Measurements from ENCODE around the gene ATRIP. TPM values are rescaled to one million over a fixed set of nuclear protein-coding genes. Genes with fewer than 3 reads are reported as not detected.
A peak's percentile ranks its signal among the peaks of the same experiment; 100 is the strongest.

The ATRIP gene
- polyA plus RNA-seq, 1 of the 3 experiments (the other 2 are of a cell fraction), result 5.6 TPM

- H3K36me3 ChIP-seq (replicated peaks in 1 of 2; ENCODE audit: control insufficient read depth in 1 of 2, insufficient read depth in 2 of 2, low read length in 1 of 2), result peaks cover 0 to 79% of the 10 kb centered on the region in 2 experiments
- no peak overlapping the region for H3K27ac ChIP-seq (ENCODE audit: low read depth in 2 of 2, low read length in 1 of 2)
- H3K9me3 ChIP-seq, result no peaks in the 10 kb centered on the region
- no peaks in the 10 kb centered on the region for H4K20me1 ChIP-seq (ENCODE audit: insufficient read depth)
- H3K79me2 ChIP-seq (ENCODE audit: insufficient read depth), result no peaks in the 10 kb centered on the region
- peak; percentile 31 for DNase-seq
- H3K4me2 ChIP-seq, result no peak overlapping the region
- ChIA-PET POLR2A (interaction anchor here (1.0 kb wide), 1 partner anchor 13 kb away, joined by 4 read pairs; no protein-coding TSS in a partner anchor), CTCF (interaction anchor here (1.2 to 14.1 kb wide), 4 partner anchors 13 to 31 kb away, joined by 3 to 156 read pairs (median 8); partner anchors contain the start of gene ATRIP)
- no peak overlapping the region for H3K9ac ChIP-seq
- no peaks in the 10 kb centered on the region for H3F3A ChIP-seq (replicated peaks; ENCODE audit: insufficient read depth)
- H3K4me3 ChIP-seq (ENCODE audit: low read depth in 2 of 2, low read length in 1 of 2), result no peak overlapping the region
- H2AFZ ChIP-seq (ENCODE audit: low read depth), result no peak overlapping the region
- H3K9me2 ChIP-seq, result no peaks in the 10 kb centered on the region
- H3K27me3 ChIP-seq (ENCODE audit: insufficient read depth), result no peaks in the 10 kb centered on the region
- no peak for TF ChIP-seq FOSL2 (IDR thresholded peaks at IDR 0.05; ENCODE audit: borderline replicate concordance, low read depth)
- TF ChIP-seq MEF2A (IDR thresholded peaks at IDR 0.05; ENCODE audit: borderline replicate concordance, low read depth), result no peak
- no peak for TF ChIP-seq GATA2 (CRISPR knock-in tag; IDR thresholded peaks at IDR 0.05)
- TF ChIP-seq CTCF (IDR thresholded peaks at IDR 0.05), result no peak
- no peak for TF ChIP-seq PBX3 (IDR thresholded peaks at IDR 0.05)
- TF ChIP-seq TCF12 (IDR thresholded peaks at IDR 0.05), result no peak
- TF ChIP-seq TEAD4 (IDR thresholded peaks at IDR 0.05; ENCODE audit: borderline replicate concordance, insufficient read depth), result no peak
- TF ChIP-seq YY1 (IDR thresholded peaks at IDR 0.05; ENCODE audit: low read depth), result no peak
- TF ChIP-seq EZH2phosphoT487 (IDR thresholded peaks at IDR 0.05; ENCODE audit: borderline replicate concordance, low read depth), result no peak
- no peak for TF ChIP-seq TAF1 (IDR thresholded peaks at IDR 0.05; ENCODE audit: borderline replicate concordance, low read depth, low read length)
- no peak for TF ChIP-seq REST (IDR thresholded peaks at IDR 0.05; ENCODE audit: low read depth, low read length)
- no peak for TF ChIP-seq SMC3 (IDR thresholded peaks at IDR 0.05; ENCODE audit: low read depth, low read length)
- TF ChIP-seq EP300 (IDR thresholded peaks at IDR 0.05; ENCODE audit: borderline replicate concordance in 1 of 2, low read depth in 1 of 2, low read length in 1 of 2), result no peak
- no peak for TF ChIP-seq FOXM1 (IDR thresholded peaks at IDR 0.05; ENCODE audit: low read depth)
- TF ChIP-seq GABPA (IDR thresholded peaks at IDR 0.05; ENCODE audit: low read depth), result no peak
- H3K4me1 ChIP-seq (ENCODE audit: control insufficient read depth in 1 of 2, insufficient read depth in 2 of 2, low read depth in 1 of 2, low read length in 1 of 2), result no peaks in the 10 kb centered on the region; a peak in 1 of 4 replicates
- 95% methylated on average over 15 of the region's 24 CpGs for WGBS (ENCODE audit: low lambda C conversion rate)
Observed at GRCh38 chr3:48415251-48415953, 31.1 kb upstream of the ATRIP start.
